LNCaP clone FGC (cell line): Measurements from ENCODE around the gene TNFRSF25.

Experiments used
- DNase-seq: peaks from one replicate; pipeline ENCODE4 v3.0.0-alpha.2; 2011; ENCODE audit warnings: low read depth
- H3K4me3 ChIP-seq: 2 replicates; pipeline ENCODE4 v1.5.1; 2011; ENCODE audit warnings: mild to moderate bottlenecking, low read depth, low read length, control low read depth
- CTCF ChIP-seq: IDR thresholded peaks from 2 replicates; pipeline ENCODE4 v1.5.1; 2012; ENCODE audit warnings: mild to moderate bottlenecking; ENCODE audit not compliant: control insufficient read depth, insufficient read depth; ENCODE audit errors: extremely low read depth

Gene TNFRSF25

GRCh38 chr1:6445062-6445763, 20.8 kb downstream of the TNFRSF25 start:
- TF ChIP-seq CTCF, result peak; percentile 80
- H3K4me3 ChIP-seq, result no peak overlapping the region
- DNase-seq, result no peak

- TF ChIP-seq CTCF, result no peak
- no peak overlapping the region for H3K4me3 ChIP-seq
- DNase-seq, result no peak
Measured at GRCh38 chr1:6444377-6444776, 21.6 kb downstream of the TNFRSF25 start.

GRCh38 chr1:6443339-6444115, 22.4 kb downstream of the TNFRSF25 start:
- no peak for DNase-seq
- TF ChIP-seq CTCF, result no peak
- H3K4me3 ChIP-seq, result no peak overlapping the region

- H3K4me3 ChIP-seq, result no peak overlapping the region
- no peak for TF ChIP-seq CTCF
- DNase-seq, result no peak
Measured at GRCh38 chr1:6441586-6441985, 24.4 kb downstream of the TNFRSF25 start.

- no peak for DNase-seq
- H3K4me3 ChIP-seq, result no peak overlapping the region
- peak; percentile 16; the same call in 1 of the 2 replicates for TF ChIP-seq CTCF
Measured at GRCh38 chr1:6440198-6441126, 25.5 kb downstream of the TNFRSF25 start.

GRCh38 chr1:6438047-6438525, 27.9 kb downstream of the TNFRSF25 start:
- H3K4me3 ChIP-seq, result no peak overlapping the region
- no peak for DNase-seq
- peak; percentile 86 for TF ChIP-seq CTCF
